Fibroblast of the aortic adventitia (primary cell): Measurements from ENCODE around the gene B3GNT4. TPM values are rescaled to one million over a fixed set of nuclear protein-coding genes. Genes with fewer than 3 reads are reported as not detected.

Experiments
- DNase-seq: peaks from one replicate; pipeline ENCODE4 v3.0.0-alpha.2; 2010; ENCODE audit warnings: low read depth
- H3K4me3 ChIP-seq: 2 replicates; pipeline ENCODE4 v1.5.1; 2011; ENCODE audit warnings: low read depth, mild to moderate bottlenecking, control low read depth, low read length, moderate library complexity
- total RNA-seq: library from RNA; depleted of rRNA; stranded (reverse); fragments of >200 nt; gene quantifications from 2 replicates; pipeline ENCODE4 v1.2.3, GENCODE V29; 2012; ENCODE audit warnings: low replicate concordance
- TF ChIP-seq, protein P1 (sequence below): IDR thresholded peaks from 2 replicates; pipeline ENCODE4 v1.5.1; 2011; ENCODE audit warnings: mild to moderate bottlenecking, low read length, control low read depth, inconsistent platforms; ENCODE audit not compliant: insufficient read depth

B3GNT4 gene
- not detected in 2 replicates for total RNA-seq

DNA sequence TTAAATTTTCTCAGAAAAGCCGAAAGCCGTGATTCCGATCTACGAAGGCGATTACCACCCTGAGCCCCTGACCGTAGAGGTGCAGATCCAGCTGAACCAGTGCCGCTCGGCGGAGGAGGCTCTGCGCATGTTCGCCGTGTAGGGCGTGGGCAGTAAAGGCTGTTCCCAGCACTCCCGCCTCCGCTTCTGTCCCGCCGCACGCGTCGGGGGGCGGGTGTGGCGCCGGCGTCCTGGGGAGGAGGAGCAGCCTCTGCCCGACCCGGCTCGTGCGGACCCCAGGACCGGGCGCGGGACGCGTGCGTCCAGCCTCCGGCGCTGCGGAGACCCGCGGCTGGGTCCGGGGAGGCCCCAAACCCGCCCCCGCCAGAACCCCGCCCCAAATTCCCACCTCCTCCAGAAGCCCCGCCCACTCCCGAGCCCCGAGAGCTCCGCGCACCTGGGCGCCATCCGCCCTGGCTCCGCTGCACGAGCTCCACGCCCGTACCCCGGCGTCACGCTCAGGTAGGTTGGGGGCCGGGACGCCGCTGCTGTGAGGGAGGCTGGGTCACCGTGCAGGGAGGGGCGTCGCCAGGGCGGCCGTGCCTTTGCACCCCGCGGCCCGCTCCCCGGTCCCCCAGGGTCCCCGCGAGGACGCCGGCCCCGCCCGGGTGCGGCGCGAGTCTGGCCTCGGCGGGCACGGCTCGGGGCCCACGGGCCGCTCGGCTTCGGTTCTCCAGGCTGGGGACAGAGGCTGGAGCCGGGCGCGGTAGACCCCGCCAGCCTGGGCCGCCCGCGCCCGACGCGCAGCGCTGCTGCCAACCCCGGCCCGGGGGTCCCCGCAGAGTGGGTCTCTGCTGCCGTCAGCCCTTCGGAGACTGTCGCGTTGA is at the start of gene B3GNT4:
TSS of gene B3GNT4 (plus strand) at position 409 of the 866 bp plus-strand sequence. CDS start 910 bp downstream, outside the sequence.
- DNase-seq, result peak; percentile 41
- TF ChIP-seq, protein P1, sequence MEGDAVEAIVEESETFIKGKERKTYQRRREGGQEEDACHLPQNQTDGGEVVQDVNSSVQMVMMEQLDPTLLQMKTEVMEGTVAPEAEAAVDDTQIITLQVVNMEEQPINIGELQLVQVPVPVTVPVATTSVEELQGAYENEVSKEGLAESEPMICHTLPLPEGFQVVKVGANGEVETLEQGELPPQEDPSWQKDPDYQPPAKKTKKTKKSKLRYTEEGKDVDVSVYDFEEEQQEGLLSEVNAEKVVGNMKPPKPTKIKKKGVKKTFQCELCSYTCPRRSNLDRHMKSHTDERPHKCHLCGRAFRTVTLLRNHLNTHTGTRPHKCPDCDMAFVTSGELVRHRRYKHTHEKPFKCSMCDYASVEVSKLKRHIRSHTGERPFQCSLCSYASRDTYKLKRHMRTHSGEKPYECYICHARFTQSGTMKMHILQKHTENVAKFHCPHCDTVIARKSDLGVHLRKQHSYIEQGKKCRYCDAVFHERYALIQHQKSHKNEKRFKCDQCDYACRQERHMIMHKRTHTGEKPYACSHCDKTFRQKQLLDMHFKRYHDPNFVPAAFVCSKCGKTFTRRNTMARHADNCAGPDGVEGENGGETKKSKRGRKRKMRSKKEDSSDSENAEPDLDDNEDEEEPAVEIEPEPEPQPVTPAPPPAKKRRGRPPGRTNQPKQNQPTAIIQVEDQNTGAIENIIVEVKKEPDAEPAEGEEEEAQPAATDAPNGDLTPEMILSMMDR, result no peak

DNA sequence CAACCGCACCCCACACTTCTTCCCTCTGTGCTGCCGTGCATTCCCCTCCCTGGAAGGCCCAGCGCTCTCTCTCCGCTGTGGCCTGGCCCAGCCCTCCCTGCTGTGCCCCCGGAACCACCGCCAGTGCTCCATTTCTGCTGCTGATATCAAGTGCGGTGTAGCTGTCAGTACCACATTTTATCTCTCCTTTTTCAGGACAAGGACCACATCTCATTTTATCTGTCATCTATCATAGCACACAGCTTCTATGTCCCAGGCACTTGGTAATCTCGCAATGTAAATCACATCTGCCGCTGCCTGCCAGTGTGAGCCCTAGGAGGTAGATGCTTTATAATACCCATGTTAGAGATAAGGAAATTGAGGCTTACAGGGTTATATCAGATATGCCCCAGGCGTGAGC is 47.8 kb upstream of the B3GNT4 start:
- TF ChIP-seq, protein P1, result no peak

More for the DNA sequence above, at the start of gene B3GNT4:
- peak within 1 kb of the TSS; percentile 66 for H3K4me3 ChIP-seq

DNA sequence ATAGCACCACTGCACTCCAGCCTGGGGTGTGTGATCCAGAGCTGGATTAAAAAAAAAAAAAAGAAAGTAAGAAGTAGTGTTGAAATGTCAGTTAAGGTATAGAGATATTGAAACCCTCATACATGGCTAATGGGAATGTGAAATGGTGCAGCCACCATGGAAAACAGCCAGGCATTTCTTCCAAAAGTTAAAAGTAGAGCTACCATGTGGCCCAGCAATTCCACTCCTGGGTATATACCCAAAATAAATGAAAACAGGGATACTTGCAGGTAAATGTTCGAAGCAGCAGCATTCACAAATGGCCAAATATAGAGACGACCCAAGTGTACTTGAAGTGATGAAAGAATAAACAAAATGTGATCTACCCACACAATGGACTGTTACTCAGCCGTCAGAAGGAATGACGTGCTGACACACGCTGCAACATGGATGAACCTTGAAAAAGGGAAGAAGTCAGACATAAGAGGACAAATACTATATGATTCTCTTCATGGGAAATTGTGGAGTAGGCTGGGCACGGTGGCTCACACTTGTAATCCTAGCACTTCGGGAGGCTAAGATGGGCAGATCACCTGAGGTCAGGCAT is 44.7 kb upstream of the B3GNT4 start:
- TF ChIP-seq, protein P1, result no peak
- DNase-seq, result no peak
- no peak overlapping the region for H3K4me3 ChIP-seq

More for the DNA sequence above, 47.8 kb upstream of the B3GNT4 start:
- H3K4me3 ChIP-seq, result no peak overlapping the region
- DNase-seq, result no peak

DNA sequence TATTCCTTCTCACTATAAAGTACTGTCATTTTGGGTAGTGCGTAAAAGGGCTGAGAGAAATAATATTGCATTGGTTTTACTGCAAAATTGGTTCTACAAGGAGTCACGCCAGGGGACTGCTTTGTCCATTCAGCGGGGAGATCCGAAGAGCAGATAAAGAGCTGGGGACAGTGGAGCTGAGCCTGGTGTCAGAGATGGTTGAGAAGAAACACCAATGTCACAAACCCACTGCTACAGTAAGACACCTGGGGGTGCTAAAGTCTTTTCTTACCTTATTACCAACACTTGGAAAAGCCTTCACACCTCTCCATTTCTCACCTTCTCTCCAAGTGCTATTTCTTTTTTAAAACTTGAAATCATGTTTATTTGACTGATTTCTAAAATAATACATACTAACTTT is 43.6 kb upstream of the B3GNT4 start:
- TF ChIP-seq, protein P1, result no peak
- no peak for DNase-seq
- H3K4me3 ChIP-seq, result no peak overlapping the region

DNA sequence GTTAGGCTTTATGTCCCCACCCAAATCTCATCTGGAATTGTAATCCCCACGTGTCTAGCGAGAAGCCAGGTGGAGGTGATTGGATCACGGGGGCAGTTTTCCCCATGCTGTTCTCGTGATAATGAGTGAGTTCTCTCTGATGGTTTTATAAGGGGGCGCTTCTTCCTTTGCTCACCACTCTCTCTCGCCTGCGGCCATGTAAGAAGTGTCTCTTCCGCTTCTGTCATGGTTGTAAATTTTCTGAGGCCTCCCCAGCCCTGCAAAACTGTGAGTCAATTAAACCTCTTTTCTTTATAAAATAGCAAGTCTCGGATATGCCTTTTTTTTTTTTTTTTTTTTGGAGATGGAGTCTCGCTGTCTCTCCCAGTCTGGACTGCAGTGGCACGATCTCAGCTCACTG is 42.7 kb upstream of the B3GNT4 start:
- DNase-seq, result no peak
- TF ChIP-seq, protein P1, result no peak
- H3K4me3 ChIP-seq, result no peak overlapping the region

DNA sequence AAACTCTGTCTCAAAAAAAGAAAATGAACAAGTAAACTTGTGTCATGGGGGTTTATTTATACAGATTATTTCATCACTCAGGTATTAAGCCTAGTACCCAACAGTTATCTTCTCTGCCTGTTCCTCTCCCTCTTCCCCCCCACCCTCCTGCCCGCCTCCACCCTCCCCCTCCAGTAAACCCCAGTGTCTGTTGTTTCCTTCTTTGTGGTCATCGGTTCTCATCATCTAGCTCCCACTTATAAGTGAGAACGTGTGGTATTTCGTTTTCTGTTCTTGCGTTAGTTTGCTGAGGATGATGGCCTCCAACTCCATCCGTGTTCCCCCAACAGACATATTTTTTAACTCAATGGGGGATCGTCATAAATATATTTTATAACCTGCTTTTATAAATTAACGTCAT is 41.8 kb upstream of the B3GNT4 start:
- DNase-seq, result no peak
- TF ChIP-seq, protein P1, result no peak
- no peak overlapping the region for H3K4me3 ChIP-seq
